ENCODE data around the gene SH2D5.
"Not testable (repeated sequence)": the region's sequence is repeated elsewhere in the genome, so short reads cannot be mapped to it uniquely, and the experiment has no call there.

SH2D5 gene

DNA sequence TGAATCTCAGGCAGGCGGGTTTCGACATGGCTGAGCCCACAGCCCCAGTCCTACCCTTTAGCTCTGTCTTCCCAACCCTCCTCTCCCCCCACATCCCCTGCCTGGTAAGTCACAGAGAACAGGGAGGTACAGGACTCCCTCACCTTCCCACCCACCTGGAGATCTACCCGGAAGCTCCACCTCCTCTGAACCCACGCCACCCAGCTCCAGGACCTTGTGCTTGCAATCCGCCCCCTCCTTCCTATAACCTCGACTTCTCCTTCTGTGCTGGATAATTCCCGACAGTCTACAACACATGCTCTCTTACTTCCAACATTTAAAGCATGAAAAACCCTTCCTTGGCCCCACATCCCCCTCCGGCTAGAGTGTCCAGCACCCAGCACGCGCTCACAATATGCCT lies 37.0 kb downstream of the SH2D5 start:
- DNase-seq (ENCODE audit: low read depth) = no peak

DNA sequence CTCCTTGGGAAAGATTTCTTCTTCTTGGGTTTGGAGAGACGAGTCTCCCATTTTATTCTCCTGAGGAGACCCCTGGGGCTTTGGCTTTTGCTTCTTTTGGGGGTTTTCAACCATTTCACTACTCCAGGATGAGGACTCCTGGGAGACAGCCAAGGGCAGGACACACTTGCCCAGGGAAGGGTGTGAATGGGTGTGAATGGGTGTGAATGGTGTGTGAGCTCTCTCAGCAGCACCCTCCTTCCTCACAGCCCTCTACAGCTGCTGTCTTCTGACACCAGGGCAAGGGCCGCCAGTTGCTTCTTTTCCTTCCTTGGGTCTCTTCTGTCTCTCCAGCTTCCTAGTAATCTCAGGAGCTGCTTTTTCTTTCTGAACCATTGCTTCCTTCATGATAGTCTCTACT lies 38.9 kb downstream of the SH2D5 start:
- no peak for DNase-seq (ENCODE audit: low read depth)

DNA sequence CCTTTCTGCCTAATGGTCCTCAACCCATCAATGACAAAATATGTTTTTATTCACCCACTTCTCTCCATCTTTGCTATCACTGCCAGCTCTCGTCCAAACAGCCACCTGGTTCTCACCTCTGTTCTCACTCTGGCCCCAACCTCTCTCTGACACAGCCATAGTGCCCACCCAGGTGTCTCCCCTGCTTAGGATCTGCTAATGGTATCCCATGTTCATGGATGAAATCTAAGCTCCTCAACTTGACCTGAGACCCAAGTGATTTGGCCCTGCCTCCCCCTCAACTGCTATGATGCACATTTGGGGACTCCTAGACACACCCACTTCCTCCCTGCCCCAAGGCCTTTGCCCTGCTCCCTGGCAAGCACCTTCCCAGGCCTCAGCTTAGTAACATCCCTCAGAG lies 40.6 kb downstream of the SH2D5 start:
- no peak for DNase-seq (ENCODE audit: low read depth)

GRCh38 chr1:20689645-20690056 lies 42.9 kb downstream of the SH2D5 start:
- DNase-seq (ENCODE audit: low read depth) = no peak

DNA sequence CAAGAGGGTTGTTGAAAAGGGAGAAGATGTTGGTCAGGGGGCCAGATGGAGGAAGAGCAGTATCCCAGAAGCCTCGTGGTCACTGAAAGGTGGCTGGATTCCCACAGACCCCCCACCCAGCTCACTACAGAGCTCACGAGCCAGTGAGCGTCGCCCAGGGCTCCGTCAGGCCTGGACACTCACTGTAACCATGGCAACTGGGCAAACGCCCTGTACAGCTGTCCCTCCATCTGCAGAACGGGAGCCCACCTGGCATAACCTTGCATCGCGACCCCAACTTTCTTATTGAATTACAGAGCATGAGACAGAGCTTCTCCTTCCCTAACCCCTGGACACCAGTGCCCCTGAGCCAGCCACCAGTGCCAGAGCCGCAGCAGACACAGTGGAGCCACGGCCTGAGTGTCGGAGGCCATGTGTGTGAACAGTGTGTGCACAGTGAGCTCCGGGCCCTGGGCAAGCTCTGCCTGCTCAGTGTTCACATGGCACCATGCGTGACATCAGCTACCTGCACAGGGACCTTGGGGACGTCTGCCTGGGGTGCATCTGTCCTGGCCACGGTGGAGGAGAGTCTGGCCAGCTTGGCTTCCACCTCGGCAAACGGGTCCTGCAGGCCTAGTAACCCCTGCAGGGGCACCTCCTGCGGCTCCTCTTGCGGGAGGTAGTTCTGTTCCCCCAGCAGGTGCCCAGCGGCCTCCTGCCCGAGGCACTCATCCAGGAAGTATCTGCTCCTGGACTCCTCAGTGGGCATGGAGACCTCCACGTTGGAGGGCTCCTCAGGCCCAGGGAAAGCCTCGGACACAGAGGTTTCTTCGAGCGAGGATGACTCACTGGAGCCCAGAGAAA lies 45.4 kb downstream of the SH2D5 start:
- no peak for DNase-seq (ENCODE audit: low read depth)

- no peak for DNase-seq (ENCODE audit: low read depth)
These were observed 46.8 kb downstream of the SH2D5 start for GRCh38 chr1:20685741-20686140.

DNA sequence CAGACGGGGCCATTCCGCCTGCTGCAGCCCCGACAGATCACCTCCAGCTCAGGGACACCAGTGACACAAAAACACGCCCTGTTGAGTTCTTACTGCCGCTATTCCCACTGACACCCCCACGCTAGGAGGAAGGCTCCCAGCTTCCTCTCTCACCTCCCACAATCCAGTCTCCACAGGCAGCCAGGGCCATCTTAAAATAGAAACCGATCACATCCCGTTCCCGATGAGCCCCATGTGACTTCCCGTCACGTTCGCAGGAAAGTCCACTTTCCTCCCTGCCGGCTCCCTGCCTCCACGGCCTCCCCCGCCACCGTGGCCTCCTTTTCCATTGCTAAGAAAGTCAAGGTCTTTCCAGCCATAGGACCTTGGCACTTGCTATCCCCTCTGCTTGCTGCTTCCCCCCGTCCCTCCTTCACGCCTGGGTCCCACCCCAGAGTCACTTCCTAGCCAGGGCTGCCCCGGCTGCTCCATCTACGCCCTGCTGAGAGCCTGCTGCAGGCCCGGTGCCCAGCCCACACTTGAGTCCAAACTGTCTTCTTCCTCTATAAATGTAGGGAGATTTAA lies 47.3 kb downstream of the SH2D5 start:
- DNase-seq (ENCODE audit: low read depth) = no peak

GRCh38 chr1:20684651-20685050 lies 47.9 kb downstream of the SH2D5 start:
- no peak for DNase-seq (ENCODE audit: low read depth)

GRCh38 chr1:20684050-20684620 lies 48.4 kb downstream of the SH2D5 start:
- DNase-seq (ENCODE audit: low read depth) = no peak

DNA sequence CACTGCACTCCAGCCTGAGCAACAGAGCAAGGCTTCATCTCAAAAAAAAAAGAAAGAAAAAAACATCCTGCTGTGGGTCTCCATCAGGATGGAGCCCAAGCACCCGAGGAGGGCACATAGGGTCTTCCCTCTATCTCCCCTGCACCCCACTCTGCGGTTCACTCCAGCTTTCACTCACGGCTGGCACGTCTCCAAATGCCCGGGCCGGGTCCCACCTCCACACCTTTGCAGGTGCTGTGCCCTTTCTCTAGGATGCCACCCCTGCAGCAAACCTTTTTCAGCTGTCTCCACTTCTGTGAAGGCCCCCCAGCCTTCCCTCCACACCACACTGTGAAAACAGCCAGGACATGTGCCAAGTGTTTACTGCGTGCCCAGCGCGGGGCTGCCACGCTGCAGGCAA lies 48.9 kb downstream of the SH2D5 start:
- DNase-seq (ENCODE audit: low read depth) = no peak

DNA sequence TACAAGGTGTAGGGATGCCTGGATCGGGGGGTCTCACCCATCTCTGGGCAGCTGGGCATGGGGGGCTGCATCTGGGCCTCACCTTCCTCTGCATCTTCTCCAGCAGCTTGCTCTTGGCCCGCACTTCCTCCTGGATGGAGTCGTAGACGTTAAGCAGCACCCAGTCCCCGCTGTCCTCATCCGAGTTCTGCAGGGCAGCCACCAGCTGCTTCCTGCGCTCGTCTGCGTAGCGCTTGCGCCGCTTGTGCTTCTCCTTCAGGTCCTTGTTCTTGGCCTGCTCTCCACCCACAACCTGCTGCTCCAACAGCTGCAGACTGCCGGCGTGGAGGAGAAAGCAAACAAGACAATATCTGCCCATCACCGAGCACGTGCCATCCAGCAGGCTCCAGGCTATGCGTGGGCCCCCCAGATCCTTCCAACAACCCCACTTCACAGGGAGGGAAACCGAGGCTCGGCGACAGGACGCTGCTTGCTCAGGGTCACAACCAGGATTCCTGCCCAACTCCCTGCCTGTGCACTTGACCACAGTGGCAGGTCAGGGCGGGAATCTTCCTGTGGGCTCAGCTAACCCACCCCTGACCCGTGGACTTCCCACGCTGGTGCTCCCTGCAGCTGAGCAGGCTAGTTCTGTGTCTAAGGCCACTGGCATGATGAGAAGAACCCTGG lies 49.8 kb downstream of the SH2D5 start:
- no peak for DNase-seq (ENCODE audit: low read depth)

DNA sequence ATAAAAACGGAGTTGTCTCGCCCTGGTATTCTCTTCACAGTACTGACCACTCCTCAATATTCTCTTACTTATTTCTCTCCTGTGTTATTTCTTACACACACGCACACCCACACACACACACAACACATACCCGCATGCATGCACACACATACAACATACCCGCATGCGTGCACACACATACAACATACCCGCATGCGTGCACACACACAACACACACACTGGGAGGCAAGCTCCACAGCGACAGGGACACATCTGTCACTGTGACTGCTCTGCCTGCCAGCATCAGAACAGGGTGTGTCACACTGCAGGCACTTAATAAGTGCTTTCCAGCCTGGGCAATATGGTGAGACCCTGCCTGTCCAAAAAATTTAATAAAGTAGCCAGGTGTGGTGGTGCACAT lies 50.5 kb downstream of the SH2D5 start:
- DNase-seq (ENCODE audit: low read depth) = no peak

GRCh38 chr1:20680269-20680668 lies 52.2 kb downstream of the SH2D5 start:
- DNase-seq (ENCODE audit: low read depth) = no peak

DNA sequence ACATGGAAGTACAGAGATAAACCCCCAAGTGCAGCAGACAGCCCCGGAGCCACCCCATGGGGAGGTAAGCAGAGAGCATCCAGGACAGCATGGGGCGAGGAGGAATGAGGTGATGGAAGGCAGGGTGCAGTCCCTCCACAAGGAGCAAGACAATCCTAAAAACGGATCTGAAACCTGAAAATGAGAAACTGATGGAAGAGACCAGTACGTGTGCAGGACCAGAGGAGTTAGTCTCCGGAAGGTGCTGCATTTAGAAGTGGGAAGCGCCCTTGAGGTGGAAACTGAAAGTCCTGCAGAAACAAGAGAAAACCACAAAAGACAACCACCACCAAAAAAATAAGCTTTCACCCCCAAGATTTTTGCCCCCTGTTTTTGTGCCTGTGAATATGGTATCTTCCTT lies 53.9 kb downstream of the SH2D5 start:
- no peak for DNase-seq (ENCODE audit: low read depth)

DNA sequence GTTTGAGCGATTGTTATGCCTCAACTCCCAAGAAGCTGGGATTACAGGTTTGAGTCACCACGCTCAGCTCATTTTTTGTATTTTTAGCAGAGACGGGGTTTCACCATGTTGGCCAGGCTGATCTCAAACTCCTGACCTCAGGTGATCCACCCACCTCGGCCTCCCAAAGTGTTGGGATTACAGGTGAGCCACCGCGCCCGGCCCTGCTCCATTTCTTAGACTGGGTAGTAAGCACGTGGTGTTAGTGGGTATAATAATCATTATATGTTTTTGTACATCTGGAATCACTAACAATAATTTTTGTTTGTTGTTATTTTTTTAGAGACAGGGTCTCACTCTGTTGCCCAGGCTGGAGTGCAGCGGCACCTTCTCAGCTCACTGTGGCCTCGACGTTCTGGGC lies 58.9 kb downstream of the SH2D5 start:
- not testable (repeated sequence) for DNase-seq (ENCODE audit: low read depth)

DNA sequence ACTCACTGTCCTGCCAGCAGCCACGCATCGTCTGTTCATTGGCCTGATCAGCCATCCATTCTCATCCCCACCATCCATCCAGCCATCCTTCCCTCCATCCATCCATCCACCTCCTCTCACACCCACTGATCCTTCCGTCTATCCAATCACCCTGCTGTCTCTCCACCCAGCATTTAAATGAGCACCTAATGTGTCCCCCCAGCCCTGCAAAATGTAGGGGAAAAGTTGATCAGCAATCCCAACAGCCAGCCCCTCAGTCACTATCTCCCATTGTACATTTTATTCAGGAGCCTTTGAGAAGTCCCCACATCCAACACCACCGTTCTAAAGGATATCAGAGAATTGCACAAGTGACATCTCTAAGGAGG lies 60.3 kb downstream of the SH2D5 start:
- no peak for DNase-seq (ENCODE audit: low read depth)

- no peak for DNase-seq (ENCODE audit: low read depth)
These were observed 61.6 kb downstream of the SH2D5 start for GRCh38 chr1:20670936-20671335.

Data from activated T-helper 1 cell treated with Interleukin-2 at 50 U/mL for 16 hours (primary cell).